Endothelial cell of umbilical vein (primary cell): ENCODE measurements around the gene IL6R. TPM values are rescaled to one million over a fixed set of nuclear protein-coding genes. Genes with fewer than 3 reads are reported as not detected.

ENCODE experiments used
- BruUV-seq: library from RNA; stranded (reverse); fragments of 400-500 nt; replicated peaks from 2 replicates; lab custom pipeline; 2021; lab: Mats Ljungman, UMichigan
- CTCF ChIA-PET: fragments of 300-600, 350-600 bp; sonication (Branson Sonifier 250); formaldehyde crosslinking; loops from one replicate; lab custom pipeline; 2021; ENCODE audit warnings: antibody characterized with exemption, inconsistent platforms; lab: Charles Lee
- POLR2A ChIA-PET: fragments of 300-600, 350-600 bp; sonication (Branson Sonifier 250); formaldehyde crosslinking; loops from one replicate; lab custom pipeline; 2021; ENCODE audit warnings: antibody characterized with exemption, inconsistent platforms; lab: Charles Lee
- DNase-seq: peaks from one replicate; pipeline ENCODE4 v3.0.0-alpha.2; 2011; ENCODE audit warnings: low read depth, low spot score
- FAIRE-seq: peaks from 2 replicates; lab custom pipeline; 2011; peaks lifted over from hg19 to GRCh38; lab: Jason Lieb, UNC
- H2AFZ ChIP-seq: 2 replicates; pipeline ENCODE4 v1.6.0; 2012; ENCODE audit warnings: low read depth, low read length, control low read depth, inconsistent platforms
- H3K27ac ChIP-seq: 2 replicates; pipeline ENCODE4 v1.5.1; 2011; ENCODE audit warnings: low read depth, mild to moderate bottlenecking, control low read depth, low read length, moderate library complexity; ENCODE audit not compliant: insufficient read depth
- H3K27me3 ChIP-seq, 2 experiments: 2 replicates each; pipeline versions ENCODE4 v1.6.0 to v1.6.1; 2011; ENCODE audit warnings: low read length in 2 of 2, mixed read lengths in 1 of 2; ENCODE audit not compliant: control insufficient read depth in 2 of 2, insufficient read depth in 2 of 2
- H3K36me3 ChIP-seq, 2 experiments: 2 replicates in 1 of 2; 3 replicates in 1 of 2; pipeline ENCODE4 v1.5.1; 2011; ENCODE audit warnings: low read length in 2 of 2, mild to moderate bottlenecking in 1 of 2, moderate library complexity in 1 of 2; ENCODE audit not compliant: control insufficient read depth in 2 of 2, insufficient read depth in 2 of 2; ENCODE audit errors: extremely low read depth in 1 of 2
- H3K4me1 ChIP-seq: 3 replicates; pipeline ENCODE4 v1.5.1; 2011; ENCODE audit warnings: mild to moderate bottlenecking, low read length; ENCODE audit not compliant: control insufficient read depth, insufficient read depth; ENCODE audit errors: extremely low read depth
- H3K4me2 ChIP-seq: 2 replicates; pipeline ENCODE4 v1.6.1; 2011; ENCODE audit warnings: low read length, control low read depth, mixed read lengths; ENCODE audit not compliant: insufficient read depth
- H3K4me3 ChIP-seq, 3 experiments: fragments of 200-600 bp in 1 of 3; sonication (generic), shearing (Covaris generic) in 1 of 3; replicated peaks in 1 of 3; 2 replicates each; pipeline ENCODE4 v1.5.1; 2011 to 2016; ENCODE audit warnings: control low read depth in 3 of 3, low read length in 3 of 3, mild to moderate bottlenecking in 2 of 3, inconsistent platforms in 1 of 3, low read depth in 1 of 3, moderate library complexity in 1 of 3; ENCODE audit not compliant: insufficient read depth in 1 of 3
- H3K79me2 ChIP-seq: 2 replicates; pipeline ENCODE4 v1.6.0; 2012; ENCODE audit warnings: low read length, inconsistent platforms; ENCODE audit not compliant: control insufficient read depth, insufficient read depth
- H3K9ac ChIP-seq: replicated peaks from 2 replicates; pipeline ENCODE3; 2011; ENCODE audit warnings: low read length, control low read depth; ENCODE audit not compliant: insufficient read depth; ENCODE audit errors: extremely low read depth
- H3K9me1 ChIP-seq: replicated peaks from 3 replicates; pipeline ENCODE4 v1.6.0; 2011; ENCODE audit warnings: mild to moderate bottlenecking, low read length; ENCODE audit not compliant: control insufficient read depth, insufficient read depth; ENCODE audit errors: extremely low read depth
- H3K9me3 ChIP-seq: replicated peaks from 2 replicates; pipeline ENCODE4 v1.5.1; 2012; ENCODE audit warnings: low read length, inconsistent platforms; ENCODE audit not compliant: control insufficient read depth, insufficient read depth
- H4K20me1 ChIP-seq: replicated peaks from 2 replicates; pipeline ENCODE3; 2011; ENCODE audit warnings: mild to moderate bottlenecking, low read length; ENCODE audit not compliant: control insufficient read depth, insufficient read depth; ENCODE audit errors: extremely low read depth
- EZH2 ChIP-seq: IDR thresholded peaks from 2 replicates; pipeline ENCODE4 v1.6.1; 2012; ENCODE audit warnings: borderline replicate concordance, low read depth, mild to moderate bottlenecking, moderate library complexity, low read length, inconsistent platforms; ENCODE audit not compliant: severe bottlenecking
- FOS ChIP-seq: IDR thresholded peaks from 2 replicates; pipeline ENCODE4 v1.6.1; 2011; ENCODE audit warnings: mild to moderate bottlenecking, low read length, moderate library complexity, borderline replicate concordance; ENCODE audit not compliant: insufficient read depth
- GATA2 ChIP-seq: IDR thresholded peaks from 2 replicates; pipeline ENCODE4 v1.7.0; 2011; ENCODE audit warnings: low read depth, mild to moderate bottlenecking, moderate library complexity, mixed read lengths, low read length; ENCODE audit not compliant: insufficient read length, insufficient read depth
- JUN ChIP-seq: IDR thresholded peaks from 2 replicates; pipeline ENCODE4 v1.6.1; 2011; ENCODE audit warnings: borderline replicate concordance, low read depth; ENCODE audit not compliant: insufficient read length, insufficient read depth
- MYC ChIP-seq: IDR thresholded peaks from one replicate; pipeline ENCODE4 v1.6.1; 2011; ENCODE audit warnings: mild to moderate bottlenecking, low read depth, low read length
- POLR2A ChIP-seq: IDR thresholded peaks from 2 replicates; pipeline ENCODE4 v1.6.1; 2012; ENCODE audit warnings: low read depth, mild to moderate bottlenecking, control low read depth, low read length
- POLR2AphosphoS5 ChIP-seq: IDR thresholded peaks from 2 replicates; pipeline ENCODE4 v1.6.1; 2012; ENCODE audit warnings: low read depth, mild to moderate bottlenecking, control low read depth, low read length, moderate library complexity; ENCODE audit not compliant: insufficient read depth
- dilution Hi-C: fragments of 300-500 bp; cut with MboI; formaldehyde crosslinking; loops from one replicate; pipeline ENCODE4 v1.15.0; 2019; ENCODE audit warnings: low sequenced_read_pairs; ENCODE audit not compliant: extremely low pct_ligation_motif_present
- intact Hi-C: fragments of 100-400 bp; cut with micrococcal nuclease; formaldehyde crosslinking; loops from one replicate; pipeline ENCODE4 v1.10.0; 2022
- polyA plus RNA-seq, 4 experiments: library from polyadenylated mRNA; depleted of rRNA in 3 of 4; stranded (reverse) in 3 of 4; unstranded in 1 of 4; fragments of >200 nt; gene quantifications; 2 replicates each; pipeline versions ENCODE4 v1.2.1 to v1.2.3, GENCODE V29; 2011 to 2012; ENCODE audit warnings: missing spikeins in 1 of 4
- total RNA-seq: library from RNA; stranded (reverse); gene quantifications from 2 replicates; pipeline ENCODE4 v1.2.3, GENCODE V29; 2021
- TF ChIP-seq, protein P1 (sequence below): IDR thresholded peaks from 2 replicates; pipeline ENCODE4 v1.6.1; 2011; ENCODE audit not compliant: insufficient read depth, insufficient read length
- TF ChIP-seq, protein P2 (sequence below), 2 donors: IDR thresholded peaks; 1 replicate in 1 of 2; 2 replicates in 1 of 2; pipeline ENCODE4 v1.5.1; 2011; ENCODE audit warnings: low read length in 2 of 2, mild to moderate bottlenecking in 2 of 2, moderate library complexity in 2 of 2, control low read depth in 1 of 2, inconsistent platforms in 1 of 2, low read depth in 1 of 2; ENCODE audit not compliant: insufficient read depth in 1 of 2; ENCODE audit errors: extremely low read depth in 1 of 2

IL6R gene
- total and polyA plus RNA-seq, 2 donors (not counting 3 experiments of a cell fraction or from before 2014, with no cell fraction given) = 4.8 to 5.1 TPM

GRCh38 chr1:154448331-154448811 lies 43.2 kb downstream of the IL6R start:
- H3K9ac ChIP-seq = no peak overlapping the region
- no peak overlapping the region for H2AFZ ChIP-seq
- H3K4me2 ChIP-seq = no peak overlapping the region
- no peak overlapping the region for H3K4me3 ChIP-seq
- no peaks in the 10 kb centered on the region for H3K9me1 ChIP-seq
- no peaks in the 10 kb centered on the region for H3K36me3 ChIP-seq
- no peaks in the 10 kb centered on the region for H3K4me1 ChIP-seq
- no peaks in the 10 kb centered on the region for H4K20me1 ChIP-seq
- H3K27me3 ChIP-seq = no peaks in the 10 kb centered on the region
- H3K79me2 ChIP-seq = no peaks in the 10 kb centered on the region
- no peak for FAIRE-seq
- no peak for DNase-seq
- CTCF ChIA-PET = interaction anchor here (1.0 to 1.5 kb wide), 6 partner anchors 15 to 113 kb away, joined by 3 to 5 read pairs (median 3); no protein-coding TSS in a partner anchor
- H3K27ac ChIP-seq = no peak overlapping the region
- TF ChIP-seq GATA2 (no peak), POLR2A (no peak), JUN (no peak), EZH2 (no peak), MYC (no peak), POLR2AphosphoS5 (no peak), FOS (no peak)
- TF ChIP-seq, protein P1, sequence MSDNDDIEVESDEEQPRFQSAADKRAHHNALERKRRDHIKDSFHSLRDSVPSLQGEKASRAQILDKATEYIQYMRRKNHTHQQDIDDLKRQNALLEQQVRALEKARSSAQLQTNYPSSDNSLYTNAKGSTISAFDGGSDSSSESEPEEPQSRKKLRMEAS = no peak
- TF ChIP-seq, protein P2, sequence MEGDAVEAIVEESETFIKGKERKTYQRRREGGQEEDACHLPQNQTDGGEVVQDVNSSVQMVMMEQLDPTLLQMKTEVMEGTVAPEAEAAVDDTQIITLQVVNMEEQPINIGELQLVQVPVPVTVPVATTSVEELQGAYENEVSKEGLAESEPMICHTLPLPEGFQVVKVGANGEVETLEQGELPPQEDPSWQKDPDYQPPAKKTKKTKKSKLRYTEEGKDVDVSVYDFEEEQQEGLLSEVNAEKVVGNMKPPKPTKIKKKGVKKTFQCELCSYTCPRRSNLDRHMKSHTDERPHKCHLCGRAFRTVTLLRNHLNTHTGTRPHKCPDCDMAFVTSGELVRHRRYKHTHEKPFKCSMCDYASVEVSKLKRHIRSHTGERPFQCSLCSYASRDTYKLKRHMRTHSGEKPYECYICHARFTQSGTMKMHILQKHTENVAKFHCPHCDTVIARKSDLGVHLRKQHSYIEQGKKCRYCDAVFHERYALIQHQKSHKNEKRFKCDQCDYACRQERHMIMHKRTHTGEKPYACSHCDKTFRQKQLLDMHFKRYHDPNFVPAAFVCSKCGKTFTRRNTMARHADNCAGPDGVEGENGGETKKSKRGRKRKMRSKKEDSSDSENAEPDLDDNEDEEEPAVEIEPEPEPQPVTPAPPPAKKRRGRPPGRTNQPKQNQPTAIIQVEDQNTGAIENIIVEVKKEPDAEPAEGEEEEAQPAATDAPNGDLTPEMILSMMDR (IDR thresholded peaks at IDR 0.05; ENCODE audit: extremely low read depth in 1 of 2, insufficient read depth in 1 of 2, low read depth in 1 of 2, low read length in 2 of 2) = no peak
- POLR2A ChIA-PET = no interaction called here
- no peaks in the 10 kb centered on the region for H3K9me3 ChIP-seq
- dilution Hi-C loops (no loop called here), intact Hi-C loops (no loop called here)
- no TSS peak for BruUV-seq
